Stimulated activated CD4-positive, alpha-beta T cell treated with anti-CD3 and anti-CD28 coated beads, Interleukin-12 subunit alpha, Interleukin-12 subunit beta, amount 100 ng/mL, for 48 hours (primary cell): ENCODE results near the gene ASCC1.
A peak's percentile ranks its signal among the peaks of the same experiment; 100 is the strongest.

ENCODE experiments used
- DNase-seq, 3 donors: peaks; one replicate each; pipeline ENCODE4 v3.0.0-alpha.2; 2020; ENCODE audit warnings: low read depth in 2 of 3, low spot score in 1 of 3

The ASCC1 gene, protein sequence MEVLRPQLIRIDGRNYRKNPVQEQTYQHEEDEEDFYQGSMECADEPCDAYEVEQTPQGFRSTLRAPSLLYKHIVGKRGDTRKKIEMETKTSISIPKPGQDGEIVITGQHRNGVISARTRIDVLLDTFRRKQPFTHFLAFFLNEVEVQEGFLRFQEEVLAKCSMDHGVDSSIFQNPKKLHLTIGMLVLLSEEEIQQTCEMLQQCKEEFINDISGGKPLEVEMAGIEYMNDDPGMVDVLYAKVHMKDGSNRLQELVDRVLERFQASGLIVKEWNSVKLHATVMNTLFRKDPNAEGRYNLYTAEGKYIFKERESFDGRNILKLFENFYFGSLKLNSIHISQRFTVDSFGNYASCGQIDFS

DNA sequence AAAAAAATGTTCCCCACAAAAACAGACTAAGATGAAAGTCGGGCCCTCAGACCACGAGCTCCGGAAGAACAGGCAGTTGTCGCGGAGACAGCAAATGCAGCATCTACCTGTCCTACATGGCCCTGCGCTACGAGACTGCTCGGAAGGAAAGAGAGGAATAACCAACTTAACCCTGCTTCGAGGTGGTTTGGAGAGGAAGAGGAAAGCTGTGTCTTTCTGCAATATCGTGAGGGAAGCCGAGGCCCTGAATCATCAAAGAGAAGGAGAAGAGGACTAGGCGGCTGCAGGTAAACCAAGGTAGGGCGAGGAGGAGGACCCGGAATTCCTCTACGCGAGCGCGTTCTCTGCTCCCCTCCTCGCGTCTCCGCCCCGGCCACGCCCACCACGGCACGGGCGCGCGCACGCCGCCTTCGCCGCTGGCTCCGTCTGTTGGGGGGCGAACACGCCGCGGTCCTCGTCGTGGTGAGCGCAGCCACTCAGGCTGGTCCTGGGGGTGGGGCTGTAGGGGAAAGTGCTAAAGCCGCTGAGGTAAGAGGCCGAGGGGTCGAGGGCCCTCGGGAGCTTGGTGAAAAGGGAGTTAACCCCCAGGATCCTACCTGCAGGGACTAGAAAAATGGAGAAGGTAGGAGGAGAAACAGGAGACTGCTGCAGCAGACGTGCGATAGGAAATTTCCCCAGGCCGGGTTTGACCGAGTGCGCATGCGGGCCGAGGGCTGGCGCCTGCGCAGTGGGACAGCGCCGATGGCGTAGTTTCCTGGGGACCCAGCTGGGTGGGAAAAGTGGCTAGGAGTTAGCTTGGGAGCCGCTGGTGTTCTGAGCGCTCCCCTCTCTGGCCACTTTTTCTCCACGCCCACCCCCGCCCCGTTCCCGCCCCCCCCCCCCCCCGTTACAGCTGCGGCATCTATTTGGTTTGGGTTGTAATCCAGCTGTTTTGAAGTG, at the start of gene ASCC1, which contains the start of gene ANAPC16:
TSS of gene ASCC1 (minus strand) at position 666 of the 939 bp plus-strand sequence. CDS start 2,978 bp downstream, outside the sequence.
TSS of gene ANAPC16 (plus strand) at position 402 of the 939 bp plus-strand sequence. CDS start 7,903 bp downstream, outside the sequence.
- peak; percentile 87 to 92 (median 89) for DNase-seq

DNA sequence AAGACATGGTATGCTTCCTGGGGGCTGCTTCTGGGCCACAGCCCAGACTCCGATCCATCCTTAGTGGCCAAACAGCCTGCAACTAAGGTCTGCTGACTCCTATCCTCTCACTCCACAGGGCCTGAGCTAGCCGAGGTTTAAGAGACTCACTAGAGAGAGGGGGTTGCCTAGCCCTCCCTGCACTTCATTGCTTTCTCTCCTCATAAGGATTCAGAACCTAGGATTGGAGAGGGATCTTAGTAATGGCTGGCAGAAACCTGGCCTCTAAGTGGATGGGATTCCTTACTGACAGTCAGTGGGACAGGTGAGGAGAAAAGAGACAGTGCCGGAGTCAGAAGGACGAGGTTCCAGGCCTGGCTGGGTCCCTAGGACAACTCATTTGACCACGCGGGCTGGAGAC, 49.4 kb upstream of the ASCC1 start:
- no peak for DNase-seq

DNA sequence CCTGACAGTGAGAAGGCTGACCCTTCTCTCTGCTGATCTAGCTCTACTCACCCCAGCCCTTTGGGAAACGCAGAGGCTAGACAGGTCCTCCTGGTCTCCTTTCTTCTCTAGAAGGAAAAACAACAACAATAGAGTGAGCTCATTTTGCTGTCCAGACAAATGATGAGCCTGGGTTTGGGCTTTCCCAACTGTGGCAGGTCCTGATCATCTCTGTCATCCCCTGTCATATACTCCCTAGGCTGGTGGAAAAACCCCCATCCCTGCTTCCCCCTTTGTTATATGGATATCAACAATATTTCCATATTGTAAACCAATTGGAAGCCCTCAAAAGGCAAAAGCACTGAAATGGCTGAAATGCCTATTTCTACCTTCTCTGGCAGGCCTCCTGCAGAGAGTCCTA, 48.5 kb upstream of the ASCC1 start:
- DNase-seq, result no peak

DNA sequence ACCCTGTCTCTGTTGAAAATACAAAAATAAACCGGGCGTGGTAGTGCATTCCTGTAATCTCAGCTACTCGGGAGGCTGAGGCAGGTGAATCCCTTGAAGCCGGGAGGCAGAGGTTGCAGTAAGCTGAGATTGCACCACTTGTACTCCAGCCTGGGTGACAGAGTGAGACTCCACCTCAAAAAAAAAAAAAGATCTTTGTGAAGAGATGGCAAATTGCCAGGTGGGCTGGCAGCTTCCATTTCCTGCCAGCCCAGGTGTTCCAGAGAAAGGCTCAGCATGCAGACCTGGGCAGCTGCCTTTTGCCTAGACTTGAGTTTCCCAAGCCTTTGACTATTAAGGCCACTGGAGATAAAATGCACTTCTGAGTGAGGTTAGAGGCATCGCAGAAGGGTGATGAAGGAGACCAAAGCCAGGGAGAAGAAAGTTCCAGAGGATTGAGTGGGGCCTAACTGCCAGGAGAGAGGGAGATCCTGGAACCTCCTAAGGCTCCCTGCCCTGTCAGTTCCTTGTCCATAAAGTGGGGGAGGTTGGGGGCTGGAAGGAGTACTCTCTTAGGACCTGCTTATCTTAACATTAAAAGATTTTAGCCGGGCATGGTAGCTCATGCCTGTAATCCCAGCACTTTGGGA, 47.7 kb upstream of the ASCC1 start:
- no peak for DNase-seq

GRCh38 chr10:72261784-72262404, 45.8 kb upstream of the ASCC1 start:
- no peak for DNase-seq

- peak; percentile 42 to 72 (median 54) for DNase-seq
These were observed 45.1 kb upstream of the ASCC1 start for GRCh38 chr10:72260976-72261783.

GRCh38 chr10:72260239-72260975, 44.3 kb upstream of the ASCC1 start:
- peak; percentile 85 to 92 (median 89) for DNase-seq

DNA sequence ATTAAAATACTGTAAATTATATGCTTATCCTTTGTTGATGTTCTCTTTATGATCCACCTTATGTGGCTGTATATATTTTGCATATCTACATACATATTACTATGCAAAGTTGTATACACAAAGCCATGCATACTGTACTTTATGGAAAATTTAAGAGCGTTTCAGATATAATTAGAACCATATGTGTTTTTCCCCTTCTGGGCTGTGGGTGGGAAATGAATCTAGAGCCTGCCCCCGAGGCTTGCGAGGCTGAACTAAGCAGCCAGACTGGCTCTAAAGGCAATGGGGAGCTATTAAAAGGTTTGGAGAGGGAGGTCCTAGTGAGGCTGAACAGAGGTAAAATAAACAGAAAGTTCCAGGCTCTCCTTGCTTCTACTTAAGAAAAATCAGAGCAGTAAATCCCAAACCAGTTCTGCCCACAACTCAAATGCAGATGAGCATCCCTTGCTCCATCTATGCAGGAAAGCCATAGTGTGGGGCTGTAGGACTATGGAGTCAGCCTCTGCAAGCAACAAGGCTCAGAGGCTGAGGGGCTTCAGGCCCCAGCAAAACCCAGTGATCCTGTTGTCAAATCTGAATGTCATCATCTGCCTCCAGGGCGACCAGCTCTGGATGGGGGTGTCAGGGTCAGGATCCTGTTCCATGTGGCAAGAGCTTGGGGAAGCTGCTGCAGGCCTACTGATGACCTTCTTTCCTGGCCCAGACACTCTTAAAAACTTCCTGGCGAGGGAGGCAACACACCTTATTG, 43.6 kb upstream of the ASCC1 start:
- DNase-seq, result no peak

DNA sequence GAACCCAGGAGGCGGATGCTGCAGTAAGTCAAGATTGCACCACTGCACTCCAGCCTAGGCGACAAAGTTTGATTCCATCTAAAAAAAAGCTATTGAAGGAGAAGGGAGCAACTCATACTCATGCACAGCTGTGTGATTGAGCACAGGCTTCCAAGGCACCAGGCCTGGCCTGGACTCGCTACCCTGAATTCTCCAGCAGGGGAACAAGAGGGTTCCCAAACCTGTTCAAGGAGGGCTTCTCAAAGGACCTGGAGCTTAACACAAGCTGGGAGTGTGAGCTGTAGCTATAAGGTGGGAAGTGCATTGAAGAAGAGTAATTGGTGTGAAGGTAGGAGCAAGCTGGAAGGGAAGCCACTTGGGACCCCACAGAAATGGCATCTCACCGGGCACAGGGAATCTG, 42.5 kb upstream of the ASCC1 start:
- DNase-seq, result no peak

DNA sequence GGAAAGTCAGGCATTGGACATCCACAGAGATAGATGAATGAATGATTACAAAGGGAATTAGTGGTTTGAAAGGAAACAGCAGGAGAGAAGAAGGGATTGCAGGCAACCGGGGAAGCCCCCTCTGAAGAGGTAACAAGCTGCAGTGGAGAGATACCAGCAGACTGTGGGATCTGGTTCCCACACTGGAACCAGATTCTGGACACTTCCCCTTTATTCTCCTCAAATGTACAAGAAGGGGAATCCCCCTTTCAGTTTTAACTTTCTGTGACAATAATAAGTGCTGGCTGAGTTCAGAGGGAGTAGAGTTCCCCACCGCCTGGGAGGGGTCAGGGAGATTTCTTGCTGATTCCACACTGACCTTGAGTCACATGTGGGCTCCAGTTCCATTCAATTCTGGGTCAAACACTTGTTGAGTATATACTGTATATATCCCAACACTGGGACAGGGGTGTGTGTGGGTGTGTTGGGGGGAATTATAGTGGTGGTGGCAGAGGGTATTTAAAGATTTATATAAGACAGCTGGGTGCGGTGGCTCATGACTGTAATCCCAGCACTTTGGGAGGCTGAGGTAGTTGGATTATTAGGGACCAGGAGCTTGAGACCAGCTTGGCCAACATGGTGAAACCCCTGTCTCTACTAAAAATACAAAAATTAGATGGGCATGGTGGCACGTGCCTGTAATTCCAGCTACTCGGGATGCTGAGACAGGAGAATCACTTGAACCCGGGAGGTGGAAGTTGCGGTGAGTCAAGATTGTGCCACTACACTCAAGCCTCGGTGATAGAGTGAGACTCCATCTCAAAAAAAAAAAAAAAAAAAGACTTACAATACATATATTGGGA, 41.2 kb upstream of the ASCC1 start:
- DNase-seq, result no peak

DNA sequence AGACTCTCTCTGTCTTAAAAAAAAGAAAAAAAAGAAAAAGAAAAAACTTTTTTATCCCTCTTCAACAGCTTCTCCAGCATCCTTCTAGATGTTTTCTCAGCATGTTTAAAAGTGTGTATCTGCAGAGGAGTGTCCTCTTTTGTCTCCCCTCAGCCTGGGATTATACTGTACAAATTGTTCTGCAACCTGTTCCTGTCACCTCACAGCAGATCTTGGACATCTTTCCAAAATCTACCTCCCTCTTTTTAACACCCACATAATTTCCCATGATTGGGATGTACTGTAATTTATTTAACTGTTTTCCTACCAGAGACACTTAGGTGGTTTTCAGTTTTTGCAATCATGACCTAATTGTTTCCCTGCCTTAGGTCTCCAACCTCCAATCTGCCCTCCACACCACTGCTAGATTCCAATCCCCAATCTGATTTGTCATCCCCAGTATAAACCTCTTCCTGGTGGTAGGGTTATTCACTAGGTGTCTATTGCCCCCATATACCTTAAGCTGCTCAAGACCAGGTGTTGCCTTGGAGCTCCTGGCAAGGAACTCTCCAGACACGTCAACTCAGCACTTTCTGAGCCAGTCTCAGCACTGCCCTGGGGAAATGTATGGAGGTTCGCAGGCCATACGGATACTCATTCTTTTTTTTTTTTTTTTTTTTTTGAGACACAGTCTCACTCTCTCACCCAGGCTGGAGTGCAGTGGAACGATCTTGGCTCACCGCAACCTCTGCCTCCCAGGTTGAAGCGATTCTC, 40.1 kb upstream of the ASCC1 start:
- no peak for DNase-seq

GRCh38 chr10:72254813-72255568, 38.9 kb upstream of the ASCC1 start:
- no peak for DNase-seq

- DNase-seq, result no peak
These were observed 37.5 kb upstream of the ASCC1 start for GRCh38 chr10:72253578-72253977.

GRCh38 chr10:72252972-72253371, 36.9 kb upstream of the ASCC1 start:
- no peak for DNase-seq

DNA sequence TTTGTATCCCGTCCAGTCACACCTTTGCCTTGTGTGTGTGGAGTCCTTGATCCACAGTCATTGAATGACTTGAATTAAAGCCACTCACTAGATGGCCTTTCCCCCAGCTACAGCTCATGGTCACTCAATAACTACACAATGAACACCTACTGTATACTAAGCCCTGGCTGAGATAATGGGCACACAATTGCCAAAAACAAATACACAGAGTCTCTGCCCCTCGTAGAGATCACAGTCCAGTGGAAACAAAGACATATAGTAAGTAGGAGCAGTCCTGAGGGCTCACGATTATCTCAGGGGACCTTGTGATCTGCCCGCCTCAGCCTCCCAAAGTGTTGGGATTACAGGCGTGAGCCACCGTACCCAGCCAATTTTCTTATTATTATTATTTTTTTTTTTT, 35.6 kb upstream of the ASCC1 start:
- no peak for DNase-seq

- DNase-seq, result no peak
These were observed 34.6 kb upstream of the ASCC1 start for GRCh38 chr10:72250666-72251065.
